A549 treated with RU486 at 1 μM for 4 hours (cell line): ENCODE measurements around the gene LRRC70. TPM values are rescaled to one million over a fixed set of nuclear protein-coding genes. Genes with fewer than 3 reads are reported as not detected.

ENCODE experiments used
- total RNA-seq: library from RNA; stranded (reverse); fragments of 200-300 nt; extraction: Qiagen RNA extraction; gene quantifications from 5 replicates; pipeline ENCODE4 v1.2.3, GENCODE V29; 2022; ENCODE audit warnings: low read depth

Gene LRRC70
- 0.11 to 0.59 TPM (median 0.21 TPM) in 3 of 5 replicates, not detected in the others for total RNA-seq

GRCh38 chr5:62578540-62578939, at the start of gene LRRC70:
TSS of gene LRRC70 (plus strand) at chr5:62578819. CDS start at chr5:62579439, 620 bp downstream.

Other genes starting within 250 kb of the LRRC70 start
- gene DIMT1, start 174.9 kb upstream of the LRRC70 start, total RNA-seq = 39.1 to 49.2 TPM (median 44.9 TPM) in 5 replicates
- 15.8 to 20.7 TPM (median 16.7 TPM) in 5 replicates for gene IPO11, start 166.1 kb upstream of the LRRC70 start, total RNA-seq